Body of pancreas (tissue), 4 donors: ENCODE measurements around the gene SOX6.

Experiments used
- POLR2A ChIP-seq, 3 donors: fragments of 450-650 bp; IDR thresholded peaks; one replicate each; pipeline ENCODE4 v1.6.1; 2016; ENCODE audit warnings: antibody characterized with exemption in 3 of 3, mild to moderate bottlenecking in 2 of 3
- TF ChIP-seq, protein P1 (sequence below), 7 experiments: fragments of 450-650 bp in 4 of 7; fragments of 200-600 bp in 3 of 7; sonication (generic) in 3 of 7; IDR thresholded peaks; one replicate each; pipeline ENCODE4 v1.5.1; 2016 to 2019; ENCODE audit warnings: antibody characterized with exemption in 7 of 7

DNA sequence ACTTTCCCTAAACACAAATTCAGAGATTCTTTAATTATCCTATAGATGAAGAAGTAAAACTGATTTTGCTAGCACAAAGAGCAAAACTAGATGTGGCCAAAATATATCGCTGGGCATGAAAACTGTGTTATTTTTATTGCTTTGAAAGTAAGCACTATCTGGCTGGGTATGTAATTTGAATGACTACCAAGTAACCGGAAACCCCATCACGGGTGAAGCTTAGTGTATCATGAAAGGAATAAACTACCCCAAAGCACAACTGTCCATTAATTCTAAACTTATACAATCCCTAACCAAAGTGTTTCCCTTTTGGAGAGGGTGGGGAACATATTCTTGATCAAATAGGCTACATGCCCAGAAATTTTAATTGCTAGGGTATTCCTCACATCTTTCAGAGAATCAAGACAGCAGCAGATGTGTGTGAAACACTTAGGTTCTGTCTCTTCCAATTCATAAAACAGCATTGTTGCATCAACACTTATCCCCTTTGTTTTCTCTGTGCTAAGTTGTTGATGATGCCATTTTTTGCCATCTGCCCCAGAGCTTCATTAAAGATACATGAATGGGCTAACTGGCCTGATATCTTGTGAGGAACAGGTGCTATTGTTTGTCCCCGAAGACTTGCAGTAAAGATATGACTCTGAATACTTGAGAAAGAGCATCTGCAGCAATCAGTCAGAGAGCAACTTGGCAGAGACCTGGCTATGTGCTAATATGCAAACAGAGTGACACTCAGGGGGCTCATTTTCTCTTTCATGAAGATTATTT, 238.2 kb downstream of the SOX6 start:
- TF ChIP-seq, protein P1, sequence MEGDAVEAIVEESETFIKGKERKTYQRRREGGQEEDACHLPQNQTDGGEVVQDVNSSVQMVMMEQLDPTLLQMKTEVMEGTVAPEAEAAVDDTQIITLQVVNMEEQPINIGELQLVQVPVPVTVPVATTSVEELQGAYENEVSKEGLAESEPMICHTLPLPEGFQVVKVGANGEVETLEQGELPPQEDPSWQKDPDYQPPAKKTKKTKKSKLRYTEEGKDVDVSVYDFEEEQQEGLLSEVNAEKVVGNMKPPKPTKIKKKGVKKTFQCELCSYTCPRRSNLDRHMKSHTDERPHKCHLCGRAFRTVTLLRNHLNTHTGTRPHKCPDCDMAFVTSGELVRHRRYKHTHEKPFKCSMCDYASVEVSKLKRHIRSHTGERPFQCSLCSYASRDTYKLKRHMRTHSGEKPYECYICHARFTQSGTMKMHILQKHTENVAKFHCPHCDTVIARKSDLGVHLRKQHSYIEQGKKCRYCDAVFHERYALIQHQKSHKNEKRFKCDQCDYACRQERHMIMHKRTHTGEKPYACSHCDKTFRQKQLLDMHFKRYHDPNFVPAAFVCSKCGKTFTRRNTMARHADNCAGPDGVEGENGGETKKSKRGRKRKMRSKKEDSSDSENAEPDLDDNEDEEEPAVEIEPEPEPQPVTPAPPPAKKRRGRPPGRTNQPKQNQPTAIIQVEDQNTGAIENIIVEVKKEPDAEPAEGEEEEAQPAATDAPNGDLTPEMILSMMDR (IDR thresholded peaks at IDR 0.05) = no peak
- TF ChIP-seq POLR2A (IDR thresholded peaks at IDR 0.05) = no peak
